ENCODE measurements around the gene SCN4A. TPM values are rescaled to one million over a fixed set of nuclear protein-coding genes. Genes with fewer than 3 reads are reported as not detected.
"Not testable (repeated sequence)": the region's sequence is repeated elsewhere in the genome, so short reads cannot be mapped to it uniquely, and the experiment has no call there.

Gene SCN4A
- polyA plus RNA-seq, 2 of the 4 experiments (the other 2 are of a cell fraction) = 0.03 to 0.06 TPM

- Histone ChIP-seq H3K4me3 (no peak overlapping the region), H3K9me3 (no peaks in the 10 kb centered on the region), H3K4me1 (no peaks in the 10 kb centered on the region), H3K4me2 (no peak overlapping the region), H3K27ac (no peak overlapping the region)
- WGBS (ENCODE audit: missing lambda C conversion rate) = 64% methylated on average over 2 of the region's 2 CpGs
- DNase-seq (ENCODE audit: low read depth in 1 of 2, low spot score in 1 of 2) = no peak
- TF ChIP-seq HMGXB4 (CRISPR knock-in tag; IDR thresholded peaks at IDR 0.05; ENCODE audit: borderline replicate concordance) = no peak
- TF ChIP-seq POLR2A (IDR thresholded peaks at IDR 0.05; ENCODE audit: low read length) = no peak
- TF ChIP-seq FOXS1 (CRISPR knock-in tag; IDR thresholded peaks at IDR 0.05) = no peak
- no peak for TF ChIP-seq RFX5 (IDR thresholded peaks at IDR 0.05)
- no peak for TF ChIP-seq HOXB13 (CRISPR knock-in tag; IDR thresholded peaks at IDR 0.05; ENCODE audit: low read depth)
- TF ChIP-seq TP53 (CRISPR knock-in tag; IDR thresholded peaks at IDR 0.05) = no peak
- TF ChIP-seq HEYL (CRISPR knock-in tag; IDR thresholded peaks at IDR 0.05) = no peak
- no peak for TF ChIP-seq SREBF2 (IDR thresholded peaks at IDR 0.05)
- TF ChIP-seq EHMT2 (IDR thresholded peaks at IDR 0.05; ENCODE audit: low read depth) = no peak
- TF ChIP-seq EP300 (IDR thresholded peaks at IDR 0.05) = no peak
- TF ChIP-seq MAFK (IDR thresholded peaks at IDR 0.05; ENCODE audit: partially characterized antibody) = no peak
- no peak for TF ChIP-seq PHF8 (IDR thresholded peaks at IDR 0.05; ENCODE audit: borderline replicate concordance, low read depth)
- POLR2A ChIA-PET = no interaction called here
- no peak for ATAC-seq
- FAIRE-seq = no peak
- CTCF ChIA-PET = interaction anchor here (1.6 to 16.7 kb wide), 5 partner anchors 14 to 206 kb away, joined by 6 to 187 read pairs (median 12); partner anchors contain the start of gene ERN1
Measured at GRCh38 chr17:63926164-63926563, 46.6 kb downstream of the SCN4A start.

- H3K4me3 ChIP-seq = no peak overlapping the region
- no peak overlapping the region for H3K27ac ChIP-seq
- POLR2A ChIA-PET = no interaction called here
- no peaks in the 10 kb centered on the region for H3K4me1 ChIP-seq
- H3K9me3 ChIP-seq = no peaks in the 10 kb centered on the region
- ATAC-seq = no peak
- TF ChIP-seq HOXA7 (CRISPR knock-in tag; IDR thresholded peaks at IDR 0.05) = no peak
- TF ChIP-seq ESRRA (IDR thresholded peaks at IDR 0.05; ENCODE audit: borderline replicate concordance, low read length) = no peak
- TF ChIP-seq CBX2 (IDR thresholded peaks at IDR 0.05; ENCODE audit: borderline replicate concordance, low read depth) = no peak
- no peak for TF ChIP-seq HMGXB4 (CRISPR knock-in tag; IDR thresholded peaks at IDR 0.05; ENCODE audit: borderline replicate concordance)
- no peak for TF ChIP-seq MAZ (IDR thresholded peaks at IDR 0.05; ENCODE audit: borderline replicate concordance, low read depth, low read length)
- no peak for TF ChIP-seq HES2 (IDR thresholded peaks at IDR 0.05)
- no peak for TF ChIP-seq CHD2 (IDR thresholded peaks at IDR 0.05; ENCODE audit: low read length, partially characterized antibody)
- TF ChIP-seq CHD4 (IDR thresholded peaks at IDR 0.05; ENCODE audit: borderline replicate concordance) = no peak
- no peak for TF ChIP-seq NPAS2 (CRISPR knock-in tag; IDR thresholded peaks at IDR 0.05; ENCODE audit: borderline replicate concordance)
- no peak for TF ChIP-seq CBX8 (IDR thresholded peaks at IDR 0.05)
- no peak for TF ChIP-seq CTCF (IDR thresholded peaks at IDR 0.05)
- TF ChIP-seq MYC (IDR thresholded peaks at IDR 0.05; ENCODE audit: borderline replicate concordance, low read length) = no peak
- TF ChIP-seq PHF8 (IDR thresholded peaks at IDR 0.05; ENCODE audit: borderline replicate concordance, low read depth) = no peak
- TF ChIP-seq ATOH8 (CRISPR knock-in tag; IDR thresholded peaks at IDR 0.05; ENCODE audit: low read depth) = no peak
- no peak for TF ChIP-seq HOXB13 (CRISPR knock-in tag; IDR thresholded peaks at IDR 0.05; ENCODE audit: low read depth)
- no peak for TF ChIP-seq ZC3H11A (IDR thresholded peaks at IDR 0.05)
- TF ChIP-seq SREBF2 (IDR thresholded peaks at IDR 0.05) = no peak
- TF ChIP-seq NFE2L2 (conservative IDR thresholded peaks at IDR 0.05; ENCODE audit: low read length) = no peak
- CTCF ChIA-PET = interaction anchor here (1.1 to 16.7 kb wide), 8 partner anchors 14 to 207 kb away, joined by 3 to 187 read pairs (median 10); partner anchors contain the start of genes CSHL1, ERN1 and GH2
- no peak overlapping the region for H3K4me2 ChIP-seq
- DNase-seq (ENCODE audit: low read depth in 1 of 2, low spot score in 1 of 2) = no peak
- 54% methylated on average over 5 of the region's 5 CpGs for WGBS (ENCODE audit: missing lambda C conversion rate)
- no peak for FAIRE-seq
Measured at GRCh38 chr17:63925615-63926014, 47.1 kb downstream of the SCN4A start.

- WGBS (ENCODE audit: missing lambda C conversion rate) = 55% methylated on average over 9 of the region's 9 CpGs
- H3K4me1 ChIP-seq; H3K27ac ChIP-seq; H3K9me3 ChIP-seq; POLR2A ChIA-PET; H3K4me2 ChIP-seq; FAIRE-seq; ATAC-seq; H3K4me3 ChIP-seq; DNase-seq (ENCODE audit: low read depth in 1 of 2, low spot score in 1 of 2): not testable (repeated sequence)
- CTCF ChIA-PET = interaction anchor here (0.7 to 16.7 kb wide), 8 partner anchors 11 to 360 kb away, joined by 3 to 386 read pairs (median 10); partner anchors contain the start of genes CSHL1, ERN1 and ICAM2
Measured at GRCh38 chr17:63922402-63922801, 50.3 kb downstream of the SCN4A start.
